ENCODE measurements around the gene MAMDC4. TPM values are rescaled to one million over a fixed set of nuclear protein-coding genes. Genes with fewer than 3 reads are reported as not detected.

MAMDC4 gene
- total and polyA plus RNA-seq, 2 of the 8 experiments (the other 6 are each of a cell fraction or from before 2014, with no cell fraction given), result 3.1 to 4.5 TPM

DNA sequence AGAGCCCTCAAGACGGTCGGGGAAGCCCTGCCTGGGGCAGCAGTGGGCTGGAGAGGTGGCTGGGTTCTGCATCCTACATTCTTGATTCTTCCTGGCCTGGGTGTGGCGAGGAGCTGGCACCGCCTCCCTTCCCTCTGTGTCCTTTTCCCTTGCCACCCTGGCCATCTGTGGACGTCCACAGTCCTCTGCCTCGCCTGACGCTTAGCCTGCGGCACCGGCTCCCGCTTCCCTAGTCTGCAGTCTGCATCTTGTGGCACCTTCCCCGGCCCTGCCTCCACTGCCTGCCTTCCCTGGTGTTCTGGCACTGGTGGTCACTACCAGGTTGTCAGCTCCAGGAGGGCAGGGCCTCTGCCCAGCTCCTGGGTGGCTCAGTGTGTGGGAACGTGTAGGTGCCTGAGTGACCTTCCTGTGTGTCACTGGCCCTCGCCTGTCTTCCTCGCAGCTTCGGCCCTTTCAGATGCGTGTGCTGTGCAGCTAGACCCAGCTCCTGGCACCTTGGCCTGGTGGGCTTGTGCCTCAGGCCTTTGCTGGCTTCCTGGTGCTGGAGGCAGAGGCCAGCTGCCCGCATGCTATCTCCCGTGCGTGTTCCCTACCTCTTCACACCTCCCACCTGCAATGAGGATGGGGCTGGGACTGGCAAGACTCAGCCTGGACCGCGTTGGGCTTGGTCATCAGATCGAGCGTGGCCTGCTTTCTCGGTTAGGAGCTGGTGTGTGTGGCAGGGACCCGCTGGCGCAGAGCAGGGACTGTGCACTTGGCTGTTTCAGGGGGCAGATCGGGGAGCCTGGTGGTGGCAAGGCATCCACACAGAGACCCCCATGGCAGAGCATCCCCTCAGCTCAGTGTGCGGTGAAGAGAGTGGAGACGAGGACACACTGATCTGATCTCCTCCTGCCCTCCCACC is 55.1 kb downstream of the MAMDC4 start:
- no peak overlapping the region for H3K4me3 ChIP-seq (ENCODE audit: extremely low read depth in 1 of 4, insufficient read depth in 2 of 4, low read depth in 3 of 4, low read length in 4 of 4)
- H3K4me1 ChIP-seq (replicated peaks in 1 of 4; ENCODE audit: control insufficient read depth in 3 of 4, insufficient read depth in 4 of 4, low read length in 3 of 4), result no peaks in the 10 kb centered on the region
- no peak overlapping the region for H4K5ac ChIP-seq (ENCODE audit: insufficient read length, low read depth, low read length)
- POLR2A ChIA-PET (ENCODE audit: partially characterized antibody), result interaction anchor here (0.7 to 1.6 kb wide), 5 partner anchors 11 to 179 kb away, joined by 3 to 5 read pairs (median 4); no protein-coding TSS in a partner anchor
- H3K9me3 ChIP-seq (ENCODE audit: insufficient read depth in 2 of 2, low read depth in 1 of 2, low read length in 1 of 2), result no peaks in the 10 kb centered on the region
- H2BK12ac ChIP-seq (ENCODE audit: low read depth, low read length), result no peak overlapping the region
- H2AK5ac ChIP-seq (ENCODE audit: low read depth, low read length), result no peak overlapping the region
- H3K4me2 ChIP-seq (ENCODE audit: insufficient read depth in 1 of 2, low read depth in 2 of 2, low read length in 2 of 2), result no peak overlapping the region
- H3K27ac ChIP-seq (ENCODE audit: low read depth, low read length), result no peak overlapping the region
- no peak overlapping the region for H4K91ac ChIP-seq (replicated peaks; ENCODE audit: insufficient read length, low read length)
- H2BK120ac ChIP-seq (replicated peaks; ENCODE audit: low read depth, low read length), result no peak overlapping the region
- H2BK20ac ChIP-seq (ENCODE audit: low read length), result no peak overlapping the region
- H3K14ac ChIP-seq (ENCODE audit: insufficient read length), result no peak overlapping the region
- peaks cover 6 to 33% (median 22%) of the 10 kb centered on the region in 4 experiments; a peak in 7 of 8 replicates for H3K36me3 ChIP-seq (ENCODE audit: control insufficient read depth in 2 of 4, insufficient read depth in 4 of 4, low read length in 3 of 4)
- H3K79me1 ChIP-seq (ENCODE audit: low read depth, low read length), result peaks cover 8% of the 10 kb centered on the region
- H2BK15ac ChIP-seq (ENCODE audit: low read length), result no peak overlapping the region
- no peak overlapping the region for H2AFZ ChIP-seq (ENCODE audit: low read length)
- no peaks in the 10 kb centered on the region for H3K23me2 ChIP-seq (ENCODE audit: low read depth, low read length)
- no peak for DNase-seq (ENCODE audit: low read depth in 1 of 2, low spot score in 2 of 2)
- H3K27me3 ChIP-seq (replicated peaks in 1 of 4; ENCODE audit: control insufficient read depth in 3 of 4, extremely low read depth in 1 of 4, insufficient read depth in 3 of 4, low read length in 3 of 4), result no peaks in the 10 kb centered on the region
- CTCF ChIA-PET (ENCODE audit: partially characterized antibody), result interaction anchor here (1.0 to 2.1 kb wide), 4 partner anchors 12 to 41 kb away, joined by 4 to 8 read pairs (median 5); no protein-coding TSS in a partner anchor
- no peak overlapping the region for H3K23ac ChIP-seq (ENCODE audit: insufficient read length)
- H4K20me1 ChIP-seq (replicated peaks in 1 of 2; ENCODE audit: control insufficient read depth in 1 of 2, insufficient read depth in 2 of 2, low read length in 2 of 2), result peaks cover 6 to 18% of the 10 kb centered on the region in 2 experiments
- H3K56ac ChIP-seq (replicated peaks; ENCODE audit: insufficient read length, low read depth, low read length), result no peak overlapping the region
- H3K4ac ChIP-seq (replicated peaks; ENCODE audit: insufficient read length, low read depth, low read length), result no peak overlapping the region
- H4K8ac ChIP-seq (ENCODE audit: extremely low read depth, insufficient read depth, low read length), result peak overlapping the region; percentile 28
- WGBS, 2 experiments (ENCODE audit: extremely low coverage in 1 of 2, insufficient coverage in 1 of 2, insufficient read length in 1 of 2, insufficient replicate concordance in 2 of 2, low coverage in 1 of 2, low lambda C conversion rate in 2 of 2, missing lambda C conversion rate in 1 of 2), result 89% methylated on average over 26 of the region's 29 CpGs; no CpG with 5 or more reads in 1 of the 2 experiments
- H2BK5ac ChIP-seq (ENCODE audit: low read depth, low read length), result no peak overlapping the region; the same call in 1 of the 2 replicates
- H3K79me2 ChIP-seq (ENCODE audit: control insufficient read depth in 1 of 2, insufficient read depth in 2 of 2, low read length in 2 of 2), result no peaks in the 10 kb centered on the region; a peak in 1 of 4 replicates
- H3K9ac ChIP-seq (replicated peaks in 1 of 4; ENCODE audit: extremely low read depth in 1 of 4, low read depth in 3 of 4, low read length in 3 of 4), result no peak overlapping the region
- FAIRE-seq, result no peak
- H3K18ac ChIP-seq (ENCODE audit: extremely low read depth, low read length), result no peak overlapping the region
- TF ChIP-seq BACH1 (IDR thresholded peaks at IDR 0.05; ENCODE audit: low read length) (no peak), CHD1 (IDR thresholded peaks at IDR 0.05; ENCODE audit: low read depth, low read length) (no peak), RXRA (IDR thresholded peaks at IDR 0.05; ENCODE audit: insufficient read depth, low read depth, low read length) (no peak), CHD2 (IDR thresholded peaks at IDR 0.05; ENCODE audit: low read length) (no peak), KDM5A (IDR thresholded peaks at IDR 0.05; ENCODE audit: low read length) (no peak), CTBP2 (IDR thresholded peaks at IDR 0.05; ENCODE audit: borderline replicate concordance, insufficient read depth, insufficient read length, low read length) (no peak), CEBPB (IDR thresholded peaks at IDR 0.05; ENCODE audit: low read depth, low read length) (no peak)

Measured in H1 (cell line).